Ascending aorta (tissue), 2 donors: ENCODE results near the gene FOXJ3. TPM values are rescaled to one million over a fixed set of nuclear protein-coding genes. Genes with fewer than 3 reads are reported as not detected.
A peak's percentile ranks its signal among the peaks of the same experiment; 100 is the strongest.

Source experiments
- DNase-seq, 2 donors: peaks; one replicate each; pipeline ENCODE4 v3.0.0-alpha.2; 2019; ENCODE audit warnings: low spot score in 2 of 2
- H3K27ac ChIP-seq, 2 donors: fragments of 200-600 bp; sonication (generic); one replicate each; pipeline ENCODE4 v1.5.1; 2016 to 2017; ENCODE audit warnings: mild to moderate bottlenecking in 1 of 2
- H3K27me3 ChIP-seq: fragments of 200-600 bp; sonication (generic); one replicate; pipeline ENCODE4 v1.5.1; 2017
- H3K36me3 ChIP-seq, 2 donors: fragments of 200-600 bp; sonication (generic); one replicate each; pipeline ENCODE4 v1.5.1; 2016
- H3K4me1 ChIP-seq, 2 donors: fragments of 200-600 bp; sonication (generic); one replicate each; pipeline ENCODE4 v1.5.1; 2016 to 2017; ENCODE audit warnings: mild to moderate bottlenecking in 1 of 2
- H3K4me3 ChIP-seq, 2 donors: fragments of 200-600 bp; sonication (generic); one replicate each; pipeline ENCODE4 v1.5.1; 2016 to 2017; ENCODE audit warnings: mild to moderate bottlenecking in 1 of 2
- H3K9me3 ChIP-seq, 2 donors: fragments of 200-600 bp; sonication (generic); one replicate each; pipeline ENCODE4 v1.5.1; 2016
- CTCF ChIP-seq, 3 experiments: fragments of 200-600 bp in 2 of 3; fragments of 450-650 bp in 1 of 3; sonication (generic) in 2 of 3; IDR thresholded peaks; one replicate each; pipeline ENCODE4 v1.5.1; 2016 to 2019; ENCODE audit warnings: antibody characterized with exemption in 3 of 3, mild to moderate bottlenecking in 1 of 3, moderate library complexity in 1 of 3
- intact Hi-C: fragments of 100-400 bp; cut with DNase I; formaldehyde crosslinking; loops from one replicate; pipeline ENCODE4 v1.15.1; 2023
- total RNA-seq: library from RNA; depleted of rRNA; stranded (reverse); fragments of >200 nt; gene quantifications from one replicate; pipeline ENCODE4 v1.1.0, GENCODE V29; 2016

FOXJ3 gene
- total RNA-seq, 1 donor from 2014 or later, result 62.8 TPM

DNA sequence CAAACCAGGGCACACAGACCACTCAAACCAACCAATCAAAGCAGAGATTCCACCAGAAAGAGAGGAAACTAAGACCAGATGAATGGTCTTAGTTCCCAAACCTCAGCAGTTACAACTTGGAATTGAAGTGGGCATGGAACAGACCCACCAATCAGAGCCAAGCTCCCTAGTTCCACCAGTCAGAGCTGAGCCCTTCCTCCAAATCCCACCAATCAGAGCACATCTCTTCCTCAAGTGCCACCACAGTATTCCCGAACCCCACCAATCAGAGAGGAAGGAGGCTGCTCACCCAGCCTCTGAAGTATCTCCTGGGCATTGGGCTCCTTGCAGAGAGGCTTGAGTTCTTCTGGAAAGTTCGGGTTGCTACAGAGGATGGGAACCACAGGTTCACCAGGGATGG, 171.9 kb downstream of the FOXJ3 start:
- H3K4me1 ChIP-seq, result no peaks in the 10 kb centered on the region
- DNase-seq, result no peak
- H3K9me3 ChIP-seq, result no peaks in the 10 kb centered on the region
- H3K36me3 ChIP-seq, result no peaks in the 10 kb centered on the region
- H3K4me3 ChIP-seq, result no peak overlapping the region
- intact Hi-C loops, result no loop called here
- H3K27ac ChIP-seq, result no peak overlapping the region
- TF ChIP-seq CTCF (IDR thresholded peaks at IDR 0.05), result no peak
- no peaks in the 10 kb centered on the region for H3K27me3 ChIP-seq

DNA sequence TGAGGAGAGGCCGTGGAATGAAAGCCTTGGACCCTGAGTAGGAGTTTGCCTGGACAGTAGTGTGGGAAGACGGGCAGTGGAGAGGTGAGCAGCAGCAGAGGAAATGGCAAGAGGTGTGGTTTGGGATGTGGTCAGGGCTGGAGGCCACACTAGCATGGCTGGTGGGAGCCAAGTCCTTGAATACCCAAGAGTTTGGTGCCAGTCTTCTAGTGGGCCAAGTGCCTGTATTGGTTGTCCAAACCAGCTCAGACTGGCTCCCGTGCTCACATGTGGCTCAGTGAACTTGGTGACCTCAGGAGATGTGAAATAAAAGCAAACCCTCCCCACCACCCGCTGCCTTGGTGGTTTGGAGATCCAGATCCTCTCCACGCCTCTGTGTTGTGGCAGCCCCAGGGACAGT, 172.9 kb downstream of the FOXJ3 start:
- no peak overlapping the region for H3K4me3 ChIP-seq
- no peaks in the 10 kb centered on the region for H3K36me3 ChIP-seq
- no peak for TF ChIP-seq CTCF (IDR thresholded peaks at IDR 0.05)
- H3K27ac ChIP-seq, result no peak overlapping the region
- H3K9me3 ChIP-seq, result no peaks in the 10 kb centered on the region
- H3K27me3 ChIP-seq, result no peaks in the 10 kb centered on the region
- intact Hi-C loops, result no loop called here
- DNase-seq, result no peak
- no peaks in the 10 kb centered on the region for H3K4me1 ChIP-seq

GRCh38 chr1:42158189-42158588, 176.8 kb downstream of the FOXJ3 start:
- no peak for TF ChIP-seq CTCF (IDR thresholded peaks at IDR 0.05)
- intact Hi-C loops, result no loop called here

GRCh38 chr1:42157667-42158066, 177.4 kb downstream of the FOXJ3 start:
- no peak overlapping the region for H3K4me3 ChIP-seq
- intact Hi-C loops, result no loop called here
- no peaks in the 10 kb centered on the region for H3K36me3 ChIP-seq
- peak in 1 of 2 donors; percentile 52 for DNase-seq
- H3K9me3 ChIP-seq, result no peaks in the 10 kb centered on the region
- TF ChIP-seq CTCF (IDR thresholded peaks at IDR 0.05), result no peak
- no peak overlapping the region for H3K27ac ChIP-seq
- H3K27me3 ChIP-seq, result no peaks in the 10 kb centered on the region
- H3K4me1 ChIP-seq, result no peaks in the 10 kb centered on the region

More at GRCh38 chr1:42158189-42158588, 176.8 kb downstream of the FOXJ3 start:
- no peaks in the 10 kb centered on the region for H3K4me1 ChIP-seq
- no peaks in the 10 kb centered on the region for H3K36me3 ChIP-seq
- H3K4me3 ChIP-seq, result no peak overlapping the region
- DNase-seq, result no peak
- no peaks in the 10 kb centered on the region for H3K27me3 ChIP-seq
- no peaks in the 10 kb centered on the region for H3K9me3 ChIP-seq
- H3K27ac ChIP-seq, result no peak overlapping the region

DNA sequence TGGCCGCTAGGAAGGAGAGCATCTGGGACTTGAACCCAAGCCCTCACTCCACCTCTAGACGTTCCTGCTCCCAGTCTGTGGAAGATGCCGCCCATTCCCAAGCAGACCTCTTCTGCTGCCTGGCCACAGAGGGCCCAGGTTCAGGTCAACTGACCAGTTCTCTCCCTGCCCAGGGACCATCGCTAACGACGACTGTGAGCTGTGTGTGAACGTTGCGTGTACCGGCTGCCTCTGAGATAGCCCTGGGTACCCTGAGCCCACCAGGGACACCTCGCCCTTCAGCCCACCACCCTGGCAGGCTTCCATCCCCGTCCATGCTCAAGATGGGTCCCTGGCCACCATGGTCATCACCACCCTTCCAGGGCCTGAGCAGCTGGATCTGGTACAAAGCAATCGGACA, 179.7 kb downstream of the FOXJ3 start:
- TF ChIP-seq CTCF (IDR thresholded peaks at IDR 0.05), result no peak
- H3K4me1 ChIP-seq, result no peaks in the 10 kb centered on the region
- intact Hi-C loops, result no loop called here
- H3K27ac ChIP-seq, result no peak overlapping the region
- no peak for DNase-seq
- H3K9me3 ChIP-seq, result no peaks in the 10 kb centered on the region
- no peaks in the 10 kb centered on the region for H3K36me3 ChIP-seq
- no peak overlapping the region for H3K4me3 ChIP-seq
- no peaks in the 10 kb centered on the region for H3K27me3 ChIP-seq

- no peaks in the 10 kb centered on the region for H3K27me3 ChIP-seq
- no peaks in the 10 kb centered on the region for H3K4me1 ChIP-seq
- H3K36me3 ChIP-seq, result no peaks in the 10 kb centered on the region
- DNase-seq, result no peak
- H3K4me3 ChIP-seq, result no peak overlapping the region
- no peak for TF ChIP-seq CTCF (IDR thresholded peaks at IDR 0.05)
- H3K27ac ChIP-seq, result no peak overlapping the region
- intact Hi-C loops, result no loop called here
- no peaks in the 10 kb centered on the region for H3K9me3 ChIP-seq
Measured at GRCh38 chr1:42154685-42155084, 180.3 kb downstream of the FOXJ3 start.
